HG03571 (cell line): ENCODE data around the gene PLA2G2F.

Experiments
- ATAC-seq: cut with Tn5 transposase; IDR thresholded peaks from one replicate; pipeline ENCODE4 v1.9.1; 2021; ENCODE audit not compliant: unreplicated experiment

Gene PLA2G2F

DNA sequence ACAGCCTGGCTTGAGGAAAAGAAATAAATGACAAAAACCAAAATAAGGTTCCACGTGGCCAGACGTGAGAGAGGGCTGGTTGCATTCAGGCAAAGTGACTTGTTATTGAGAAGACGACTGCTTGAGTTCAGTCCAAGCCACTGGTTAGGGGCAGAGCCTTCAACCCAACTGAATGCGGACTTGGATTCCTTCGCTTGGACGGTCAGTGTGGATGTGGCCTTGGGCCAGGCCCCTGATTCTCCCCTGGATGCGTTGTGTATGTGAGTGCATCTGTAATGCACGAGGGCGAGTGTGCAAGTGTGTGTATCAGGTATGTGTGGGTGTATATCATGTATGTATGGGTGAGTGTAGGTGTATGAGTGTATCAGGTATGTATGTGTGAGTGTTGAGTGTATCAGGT lies 1.9 kb downstream of the PLA2G2F start:
- no peak for ATAC-seq

DNA sequence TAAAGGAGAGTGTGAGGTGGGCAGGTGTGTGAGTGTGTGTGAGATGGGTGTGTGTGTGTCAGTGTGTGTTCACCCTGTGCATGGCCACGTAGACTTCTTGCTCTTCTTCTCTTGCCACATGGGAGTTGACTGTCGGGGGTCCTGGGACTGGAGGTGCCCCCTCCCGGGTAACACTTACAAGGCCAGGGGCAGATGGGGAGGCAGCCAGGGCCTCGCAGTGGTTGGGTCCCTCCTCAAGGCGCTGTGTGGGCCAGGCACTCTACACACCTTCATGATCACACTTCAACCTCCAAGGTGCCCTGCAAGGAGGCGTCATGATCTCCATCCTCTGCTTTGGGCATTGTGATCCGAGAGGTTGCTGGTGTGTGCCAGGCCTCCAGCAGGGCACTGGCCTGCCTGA lies 2.3 kb downstream of the PLA2G2F start:
- no peak for ATAC-seq

DNA sequence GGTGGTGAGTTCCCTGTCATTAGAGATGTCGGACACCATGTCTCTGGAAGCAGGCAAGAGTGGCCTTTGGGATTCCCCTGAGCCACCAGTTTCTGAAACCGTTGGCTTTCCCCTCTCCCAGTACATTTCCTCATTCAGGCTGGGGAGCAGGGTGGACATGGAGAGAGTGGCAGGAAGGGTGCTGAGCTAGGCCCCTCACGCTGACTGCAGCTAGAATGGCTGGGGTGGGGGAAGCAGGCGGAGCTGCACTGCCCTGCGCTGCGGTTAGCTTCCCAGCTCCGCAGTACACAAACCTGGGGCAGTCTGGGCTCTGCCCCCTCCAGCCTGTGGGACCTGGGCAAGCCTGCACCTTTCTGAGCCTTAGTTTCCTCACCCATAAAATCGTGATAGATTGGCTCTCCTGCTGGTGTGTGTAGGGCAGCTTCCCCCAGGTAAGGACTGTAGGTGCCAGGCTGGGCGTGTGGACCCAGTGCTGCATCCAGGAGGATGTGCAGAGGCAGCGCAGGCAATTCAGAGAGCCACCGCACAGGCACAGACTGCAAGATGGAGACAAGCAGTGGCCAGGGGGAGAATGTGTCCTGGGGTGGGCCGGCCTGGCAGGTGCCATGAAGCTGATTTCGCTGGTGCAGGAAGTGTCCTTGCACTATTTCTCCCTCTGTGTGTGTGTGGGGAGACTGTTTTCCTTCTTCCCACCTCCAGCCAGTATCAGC lies 3.0 kb downstream of the PLA2G2F start:
- ATAC-seq, result no peak

DNA sequence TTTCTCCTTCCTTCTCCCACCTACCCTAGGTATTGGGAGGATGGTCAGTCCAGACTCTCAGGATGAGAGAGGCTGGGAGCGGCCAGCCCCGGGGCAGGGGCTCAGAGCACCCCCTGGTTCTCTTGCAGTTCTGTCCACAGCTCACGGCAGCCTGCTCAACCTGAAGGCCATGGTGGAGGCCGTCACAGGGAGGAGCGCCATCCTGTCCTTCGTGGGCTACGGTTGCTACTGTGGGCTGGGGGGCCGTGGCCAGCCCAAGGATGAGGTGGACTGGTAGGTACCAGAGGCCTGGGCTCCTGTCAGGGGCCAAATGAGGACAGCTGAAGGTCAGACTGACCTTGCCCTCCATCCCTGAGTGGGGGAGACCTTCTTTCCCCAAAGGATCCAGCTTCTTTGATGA lies 4.2 kb downstream of the PLA2G2F start:
- no peak for ATAC-seq

DNA sequence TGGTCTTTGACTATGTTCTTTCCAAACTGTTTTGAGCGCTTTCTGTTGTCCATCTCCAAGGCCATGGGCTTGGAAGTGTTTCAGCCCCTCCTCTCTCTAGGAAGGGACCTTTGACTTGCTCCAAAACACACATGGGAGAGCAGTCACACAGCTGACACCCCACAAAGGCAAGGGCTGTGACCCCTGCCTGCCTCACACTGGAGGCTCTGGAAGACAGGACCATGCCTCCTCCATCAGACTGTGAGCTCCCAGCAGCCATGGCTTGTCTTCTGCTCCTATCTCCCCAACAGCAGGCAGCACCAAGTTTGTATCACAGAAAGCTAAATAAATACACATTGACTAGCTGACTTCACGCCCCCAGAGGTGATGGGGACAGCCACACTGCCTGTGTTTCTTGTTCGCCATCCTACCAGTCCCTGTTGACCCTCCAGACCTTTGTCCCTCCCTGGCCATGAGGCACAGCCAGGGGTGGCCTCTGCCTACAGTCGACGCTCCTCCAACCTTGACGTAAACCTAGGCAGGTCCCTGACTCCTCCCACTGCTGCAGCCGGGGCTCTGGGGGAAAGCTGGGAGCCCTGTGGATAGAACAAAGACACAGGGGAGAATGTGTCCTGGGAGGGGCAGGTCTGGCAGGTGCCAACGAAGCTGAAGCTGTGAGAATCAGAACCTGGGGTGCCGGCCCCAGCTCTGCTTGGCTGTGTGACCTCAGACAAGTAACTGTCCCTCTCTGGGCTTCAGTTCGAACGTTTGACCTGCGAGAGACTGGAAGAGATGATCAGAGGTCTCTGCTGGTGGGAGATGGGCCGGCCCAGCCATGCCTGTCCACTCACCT lies 4.8 kb downstream of the PLA2G2F start:
- no peak for ATAC-seq

DNA sequence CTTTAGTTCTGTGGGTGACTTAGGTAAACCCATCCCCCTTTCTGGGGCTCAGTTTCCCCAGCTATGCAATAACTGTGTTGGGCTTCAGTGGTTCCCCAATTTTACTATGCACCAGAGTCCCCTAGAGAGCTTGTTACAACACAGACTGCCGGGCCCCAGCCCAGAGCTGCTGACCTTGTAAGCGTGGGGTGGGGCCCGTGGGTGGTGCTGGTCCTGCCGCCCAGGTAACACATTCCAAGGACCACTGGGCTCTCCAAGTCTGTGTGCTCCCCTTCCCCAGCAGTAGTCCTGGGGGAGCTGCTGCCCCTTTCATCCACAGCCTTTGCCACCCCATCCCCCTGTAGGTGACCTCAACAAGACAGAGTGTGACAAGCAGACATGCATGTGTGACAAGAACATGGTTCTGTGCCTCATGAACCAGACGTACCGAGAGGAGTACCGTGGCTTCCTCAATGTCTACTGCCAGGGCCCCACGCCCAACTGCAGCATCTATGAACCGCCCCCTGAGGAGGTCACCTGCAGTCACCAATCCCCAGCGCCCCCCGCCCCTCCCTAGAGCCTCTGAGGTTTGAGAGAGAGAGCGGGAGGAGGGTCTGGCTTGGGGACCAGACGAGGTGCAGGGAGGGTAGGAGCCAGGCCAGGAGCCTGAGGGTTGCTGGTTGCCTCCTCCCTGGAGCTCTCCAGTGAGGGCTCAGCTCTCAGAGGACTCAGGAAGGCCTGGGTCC lies 8.9 kb downstream of the PLA2G2F start:
- ATAC-seq, result no peak

DNA sequence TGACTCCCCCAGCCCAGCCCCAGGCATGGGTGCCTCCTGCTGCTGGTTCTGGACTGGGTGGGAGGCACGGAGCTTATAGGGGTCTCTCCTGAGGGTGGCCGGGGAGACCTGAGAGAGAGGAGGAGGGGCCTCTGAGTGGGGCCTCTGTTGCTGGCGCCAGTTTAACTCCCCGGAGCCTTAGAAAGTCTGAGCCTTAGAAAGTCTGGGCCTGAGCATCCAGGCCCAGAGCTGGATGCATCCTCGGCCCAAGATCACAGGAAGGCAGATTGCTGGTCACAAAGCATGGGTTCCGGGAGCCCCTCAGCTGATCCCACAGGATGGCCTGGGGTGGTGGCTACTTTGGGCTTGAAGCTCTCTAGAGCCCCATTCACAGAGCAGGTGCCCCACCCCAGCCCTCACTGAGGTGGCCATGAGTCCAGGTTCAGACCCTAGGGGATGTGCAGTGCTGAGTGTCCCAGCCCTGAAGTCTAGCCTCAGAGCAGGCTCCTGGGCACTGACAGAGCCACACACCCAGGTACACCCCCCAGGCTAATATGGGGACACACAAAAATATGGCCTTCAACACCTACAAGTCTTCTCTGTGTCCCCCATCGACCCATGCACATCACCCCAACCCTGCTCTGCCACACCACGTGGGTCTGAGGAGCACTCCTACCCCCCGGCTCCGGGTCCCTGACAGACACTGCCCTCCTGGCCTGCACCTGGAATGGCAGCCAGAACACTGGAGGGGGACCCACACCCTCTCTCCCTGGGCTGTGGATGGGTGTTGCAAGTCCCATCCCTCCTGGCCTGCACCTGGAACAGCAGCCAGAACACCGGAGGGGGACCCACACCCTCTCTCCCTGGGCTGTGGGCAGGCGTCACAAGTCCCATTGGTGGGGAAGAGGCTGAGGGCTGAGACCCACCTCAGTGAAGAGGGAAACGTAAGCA lies 9.7 kb downstream of the PLA2G2F start:
- ATAC-seq, result no peak

DNA sequence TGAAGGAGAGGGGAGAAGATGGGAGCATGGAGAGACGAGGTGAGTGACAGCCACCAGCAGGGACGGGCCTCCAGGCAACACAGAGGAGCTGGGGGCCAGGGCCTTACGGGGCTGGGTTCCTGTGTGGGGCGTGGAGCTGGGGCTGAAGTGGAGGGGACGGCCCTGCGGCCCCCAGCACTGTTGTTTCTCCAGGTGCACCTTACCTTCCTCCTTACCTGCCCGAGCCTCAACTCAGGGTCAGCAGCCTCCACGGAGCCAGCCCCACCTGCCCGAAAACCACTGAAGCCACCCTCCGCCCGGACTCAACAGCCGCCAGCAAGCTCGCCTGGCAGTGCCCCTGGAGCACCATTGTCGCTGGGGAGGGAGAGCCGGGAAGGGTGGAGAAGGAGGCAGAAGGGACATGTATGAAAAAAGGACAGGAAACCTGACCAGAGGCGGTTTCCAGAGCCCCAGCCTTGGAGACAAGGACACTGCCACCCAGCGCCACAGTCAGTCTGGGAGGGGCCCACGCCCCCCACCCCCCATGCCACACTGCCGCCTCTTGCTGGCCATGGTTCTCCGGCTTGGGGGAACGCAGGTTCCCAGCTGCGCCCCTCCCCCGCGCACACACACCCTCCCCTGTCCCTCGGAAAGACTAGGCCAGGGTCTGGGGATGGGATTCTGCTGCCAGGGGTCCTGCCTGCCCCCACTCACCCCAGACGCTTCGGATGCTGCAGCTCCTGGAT lies 10.6 kb downstream of the PLA2G2F start:
- no peak for ATAC-seq

DNA sequence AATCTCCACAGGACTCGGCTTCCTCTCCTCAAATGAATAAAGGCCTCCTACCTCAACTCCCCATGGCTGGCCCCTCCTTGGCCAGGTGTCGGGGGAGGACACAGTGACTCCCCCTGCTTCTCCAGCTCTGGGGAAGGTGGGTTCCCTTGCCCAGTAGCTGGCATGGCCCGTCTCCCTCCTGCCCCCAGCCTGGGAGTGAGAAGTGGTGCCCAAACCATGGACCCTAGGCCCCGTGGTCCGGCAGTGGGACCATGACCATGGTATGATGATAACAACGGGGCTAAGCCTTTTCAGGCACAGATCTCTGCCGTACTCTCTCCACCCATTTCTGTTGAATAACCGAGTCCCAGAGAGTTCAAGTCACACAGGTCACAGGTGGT lies 11.2 kb downstream of the PLA2G2F start:
- no peak for ATAC-seq

DNA sequence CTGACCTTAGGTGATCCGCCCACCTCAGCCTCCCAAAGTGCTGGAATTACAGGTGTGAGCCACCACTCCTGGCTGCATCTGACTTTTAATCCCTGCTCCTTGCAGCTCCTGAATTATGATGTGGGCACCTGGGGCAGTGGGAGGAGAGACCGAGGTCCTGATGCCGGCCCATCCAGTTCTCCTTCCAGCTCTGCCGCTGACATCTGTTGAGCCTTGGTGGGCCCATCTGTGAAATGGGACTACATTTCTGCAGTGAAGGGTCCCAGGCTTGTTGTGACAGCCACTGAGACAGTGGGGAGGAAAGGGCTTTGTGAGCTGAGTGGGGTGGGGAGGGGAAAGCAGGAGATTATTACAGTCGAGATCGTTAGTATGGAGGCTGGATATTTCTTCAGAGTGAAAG lies 11.8 kb downstream of the PLA2G2F start:
- no peak for ATAC-seq

DNA sequence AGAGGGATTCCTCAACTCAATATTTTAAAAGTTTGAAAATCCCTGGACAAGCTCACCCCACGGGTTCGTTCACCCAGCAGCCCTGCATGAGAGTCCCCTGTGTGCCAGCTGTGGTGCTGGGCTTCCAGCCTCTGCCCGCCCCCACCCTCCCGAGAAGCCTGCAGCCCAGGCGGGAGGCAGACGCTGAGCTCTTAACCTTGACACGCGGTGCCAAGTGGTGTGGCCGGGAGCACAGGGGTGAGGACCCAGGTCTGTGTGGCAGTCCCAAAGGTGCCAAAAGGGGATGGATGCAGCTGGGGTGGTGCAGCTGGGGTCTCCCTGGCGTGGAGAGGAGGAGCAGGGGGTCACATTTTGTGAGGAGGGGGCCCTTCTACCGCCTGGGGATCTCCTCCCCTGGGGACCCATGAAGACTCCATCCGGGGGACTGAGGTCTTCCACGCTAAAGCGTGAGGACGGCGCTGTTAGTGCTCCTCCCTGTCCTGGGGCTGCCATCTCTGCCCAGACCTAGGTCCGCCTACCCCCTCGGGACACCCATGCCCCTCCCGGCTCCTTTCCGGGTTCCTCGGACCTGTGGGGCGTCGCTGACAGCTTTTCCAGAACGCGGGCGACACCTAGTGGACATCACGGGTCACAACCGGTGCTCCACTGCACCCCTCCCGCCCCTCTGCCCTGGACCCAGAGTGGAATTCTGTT lies 12.9 kb downstream of the PLA2G2F start:
- peak; percentile 83 for ATAC-seq

DNA sequence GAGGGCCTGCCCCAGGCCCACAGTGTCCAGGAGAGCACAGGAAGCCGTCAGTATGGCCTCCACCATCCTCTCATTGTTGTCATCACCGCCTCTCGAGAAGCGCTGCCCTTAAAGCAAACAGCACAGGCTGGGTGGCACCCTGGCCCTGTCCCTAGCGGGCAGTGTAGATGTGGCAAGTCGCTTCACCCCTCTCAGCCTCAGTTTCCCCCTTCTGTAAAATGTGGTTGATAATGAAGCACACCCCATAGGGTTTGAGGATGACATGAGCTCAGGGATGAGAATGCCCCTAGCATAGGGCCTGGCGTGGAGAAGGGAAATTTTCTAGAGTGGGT lies 13.4 kb downstream of the PLA2G2F start:
- no peak for ATAC-seq

DNA sequence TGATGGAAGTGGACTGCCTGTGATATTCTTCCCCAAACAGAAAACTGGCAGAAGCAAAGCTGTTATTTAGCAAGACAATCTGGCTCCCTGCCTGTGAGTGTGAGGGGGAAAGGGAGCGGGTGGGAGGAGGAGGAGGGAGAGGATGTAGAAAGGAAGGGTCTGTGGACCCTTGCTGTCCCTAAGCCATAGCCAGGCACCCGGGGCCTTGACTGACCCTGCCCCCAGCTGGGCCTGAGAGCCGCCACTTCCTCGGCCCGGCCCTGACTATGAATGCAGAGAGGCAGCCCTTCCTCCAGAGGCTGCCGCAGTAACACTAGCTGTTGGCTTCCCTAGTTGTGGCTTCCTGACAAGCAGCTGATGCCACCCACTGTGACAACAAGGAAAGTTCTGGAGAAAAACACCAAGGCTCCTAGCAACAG lies 13.9 kb downstream of the PLA2G2F start:
- no peak for ATAC-seq

DNA sequence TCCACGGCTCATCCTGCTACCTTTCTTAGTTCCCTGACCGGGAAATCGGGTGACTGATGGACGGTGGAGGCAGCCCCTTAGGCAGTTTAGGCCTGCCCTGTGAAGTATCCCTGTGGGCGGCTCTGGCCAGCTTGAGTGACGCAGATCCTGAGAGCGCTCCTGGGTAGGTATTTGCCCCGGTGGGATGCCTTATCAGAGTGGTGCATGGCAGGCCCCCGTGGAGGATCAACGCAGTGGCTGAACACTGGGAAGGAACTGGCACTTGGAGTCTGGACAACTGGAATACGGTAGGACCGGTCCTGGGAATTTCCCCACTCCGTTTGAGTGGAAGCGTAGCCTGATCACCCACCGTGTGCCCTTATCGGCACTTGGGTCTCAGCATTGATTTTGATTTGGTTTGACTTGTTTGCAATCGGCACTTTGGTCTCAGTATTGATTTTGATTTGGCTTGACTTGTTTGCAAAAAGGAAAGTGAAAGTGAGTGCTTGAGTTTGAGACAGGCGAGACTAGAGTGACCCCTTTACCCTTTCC lies 15.2 kb downstream of the PLA2G2F start:
- no peak for ATAC-seq

DNA sequence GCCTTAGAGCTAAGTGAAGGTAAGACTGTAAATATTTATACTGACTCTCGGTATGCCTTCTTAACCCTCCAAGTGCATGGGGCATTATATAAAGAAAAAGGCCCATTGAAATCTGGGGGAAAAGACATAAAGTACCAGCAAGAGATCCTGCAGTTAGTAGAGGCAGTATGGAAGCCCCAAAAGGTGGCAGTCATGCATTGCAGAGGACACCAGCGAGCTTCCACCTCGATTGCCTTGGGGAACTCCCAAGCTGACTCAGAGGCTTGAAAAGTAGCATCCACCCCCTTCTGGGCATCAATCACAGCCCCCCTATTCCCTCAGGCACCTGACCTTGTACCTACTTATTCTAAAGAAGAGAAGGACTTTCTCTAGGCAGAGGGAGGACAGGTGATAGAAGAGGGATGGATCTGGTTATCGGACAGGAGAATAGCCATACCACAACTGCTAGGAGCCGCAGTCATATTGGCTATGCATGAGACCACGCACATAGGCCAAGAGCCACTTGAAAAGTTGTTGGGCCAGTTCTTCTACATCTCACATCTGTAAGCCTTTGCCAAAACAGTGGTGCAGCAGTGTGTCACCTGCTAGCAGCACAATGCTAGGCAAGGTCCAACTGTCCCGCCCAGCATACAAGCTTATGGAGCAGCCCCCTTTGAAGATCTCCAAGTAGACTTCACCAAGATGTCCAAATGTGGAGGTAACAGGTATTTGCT lies 19.4 kb downstream of the PLA2G2F start:
- no peak for ATAC-seq

DNA sequence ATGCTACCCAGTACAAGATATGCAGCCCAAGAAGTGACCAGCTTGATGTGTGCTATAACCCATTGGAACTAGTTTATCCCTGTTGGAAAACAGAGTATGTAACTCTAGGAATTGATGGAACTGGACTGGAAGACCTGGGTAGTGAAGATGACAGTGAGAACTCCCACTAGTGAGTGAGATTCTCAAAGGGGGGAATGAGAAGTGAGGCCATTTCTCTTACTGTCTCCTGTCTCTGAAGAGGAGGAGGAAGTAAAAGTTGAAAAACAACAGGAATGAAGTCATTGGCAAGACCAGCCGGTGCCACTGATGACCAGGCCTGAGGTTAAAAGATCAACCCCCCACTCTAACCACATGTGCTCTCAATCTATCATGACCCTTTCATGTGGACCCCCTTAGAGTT lies 20.9 kb downstream of the PLA2G2F start:
- no peak for ATAC-seq

DNA sequence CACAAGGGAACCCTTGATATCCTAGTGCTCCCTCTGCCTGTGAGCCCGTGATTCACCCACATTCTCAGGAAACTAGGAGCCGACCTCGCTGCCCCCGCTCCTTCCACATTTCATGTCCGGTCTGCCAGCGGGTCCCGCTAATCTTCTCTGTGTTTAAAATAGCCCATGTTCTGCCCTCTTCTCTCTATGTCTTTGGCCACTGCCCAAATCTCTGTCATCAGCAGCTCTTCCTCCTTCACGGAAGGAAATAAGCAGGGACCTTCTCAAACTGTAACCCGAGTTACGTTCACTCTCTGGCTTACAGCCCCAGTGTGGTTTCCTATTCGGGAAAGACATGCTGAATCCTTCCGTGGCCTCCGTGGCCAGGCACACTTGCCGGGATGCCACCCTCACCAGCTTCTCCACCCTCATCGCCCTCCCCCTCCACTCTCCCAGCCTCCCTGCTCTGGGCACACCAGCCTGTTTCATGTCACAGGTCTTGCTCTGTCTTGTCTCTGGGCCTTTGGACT lies 25.6 kb downstream of the PLA2G2F start:
- ATAC-seq, result no peak

DNA sequence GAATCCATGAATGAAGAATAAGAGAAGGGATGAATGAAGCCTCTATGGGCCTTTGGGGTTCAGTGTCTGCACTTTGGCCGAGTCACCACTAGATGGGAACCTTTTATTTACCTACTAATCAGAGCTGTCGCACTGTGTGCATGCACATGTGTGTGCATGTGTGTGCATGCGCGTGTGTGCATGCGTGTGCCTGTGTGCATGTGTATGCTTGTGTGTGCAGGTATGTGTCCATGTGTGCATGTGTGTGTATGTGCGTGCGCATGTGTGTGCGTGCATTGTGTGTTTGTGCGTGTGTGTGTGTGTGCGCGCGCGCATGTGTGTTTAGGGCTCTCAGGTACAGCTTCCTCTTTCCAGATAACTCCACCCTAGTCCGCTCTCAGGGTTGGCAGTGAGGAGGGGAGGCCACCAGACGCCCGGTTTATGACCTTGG lies 26.4 kb downstream of the PLA2G2F start:
- ATAC-seq, result no peak

DNA sequence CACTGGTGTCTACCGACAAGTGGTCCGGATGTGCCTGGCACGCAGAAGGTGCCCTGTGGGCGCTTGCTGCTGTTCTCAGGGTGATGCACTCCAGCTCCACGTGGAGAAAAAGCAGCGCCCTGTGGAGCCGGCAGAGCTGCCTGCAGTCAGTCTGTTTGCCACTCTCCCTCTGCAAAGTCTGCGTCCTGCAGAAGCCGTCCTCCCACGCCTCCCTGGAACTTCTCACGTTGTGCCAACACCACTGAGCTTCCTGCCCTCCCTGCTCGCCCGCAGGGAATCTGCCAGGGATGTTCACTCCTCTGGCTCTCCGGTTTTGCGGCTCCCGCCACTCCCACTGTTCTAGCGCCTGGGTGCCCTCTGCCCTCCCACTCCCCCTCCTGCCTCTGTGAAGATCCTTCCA lies 26.9 kb downstream of the PLA2G2F start:
- no peak for ATAC-seq
